HG03039 (cell line): ENCODE results near the gene MYOCOS.

ENCODE experiments used
- ATAC-seq: cut with Tn5 transposase; IDR thresholded peaks from one replicate; pipeline ENCODE4 v1.9.1; 2021; ENCODE audit warnings: mild to moderate bottlenecking, moderate library complexity; ENCODE audit not compliant: unreplicated experiment

The MYOCOS gene

DNA sequence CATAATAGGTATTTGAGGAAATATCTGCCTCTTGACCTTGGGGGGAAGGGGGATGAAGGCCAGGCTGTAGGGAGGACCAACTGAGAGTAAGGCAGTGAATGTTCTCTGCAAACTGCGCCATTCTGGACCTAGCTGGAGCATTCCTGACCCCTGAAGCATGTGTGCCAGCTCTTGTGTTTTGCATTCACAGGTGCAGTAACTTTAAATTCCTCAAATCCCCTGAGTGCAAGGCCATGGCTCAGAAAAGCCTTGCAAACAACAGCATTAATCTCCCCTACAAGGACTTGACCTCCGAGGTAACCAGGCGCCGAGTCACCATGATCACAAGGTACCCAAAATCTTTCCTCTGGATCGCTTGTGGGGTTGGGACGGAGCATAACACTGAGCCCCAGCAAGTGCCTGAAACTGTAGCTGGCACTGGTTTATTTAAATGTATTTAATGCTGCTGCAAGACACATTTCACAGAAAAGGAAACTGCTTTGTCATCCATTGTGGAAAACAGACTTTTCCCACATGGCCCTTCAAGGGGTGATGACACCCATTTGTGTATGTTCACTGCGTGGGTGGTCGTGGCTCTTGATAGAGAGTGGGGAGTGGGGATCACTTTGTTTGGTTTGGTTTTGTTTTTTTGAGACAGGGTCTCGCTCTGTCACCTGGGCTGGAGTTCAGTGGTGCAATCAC, 1.7 kb downstream of the MYOCOS start:
- no peak for ATAC-seq

DNA sequence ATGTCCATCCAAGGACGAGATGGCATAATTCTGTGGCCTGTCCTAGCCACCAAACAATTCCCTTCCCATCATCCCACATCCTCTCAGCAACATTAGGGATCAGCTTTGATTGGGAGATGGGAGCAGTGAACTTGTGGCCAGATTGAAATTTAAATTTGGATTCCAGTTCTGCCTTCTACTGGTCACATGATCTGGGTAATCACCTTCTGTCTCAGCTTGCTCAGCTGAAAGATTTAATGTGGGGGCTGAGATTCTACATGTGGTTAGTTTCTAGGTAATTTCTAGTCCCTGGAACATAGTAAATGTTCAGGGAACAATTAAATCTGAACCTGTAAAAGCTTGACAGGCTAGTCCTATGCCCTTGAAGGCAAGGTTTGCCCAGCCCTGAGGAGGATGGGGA, 3.2 kb downstream of the MYOCOS start:
- ATAC-seq, result no peak

DNA sequence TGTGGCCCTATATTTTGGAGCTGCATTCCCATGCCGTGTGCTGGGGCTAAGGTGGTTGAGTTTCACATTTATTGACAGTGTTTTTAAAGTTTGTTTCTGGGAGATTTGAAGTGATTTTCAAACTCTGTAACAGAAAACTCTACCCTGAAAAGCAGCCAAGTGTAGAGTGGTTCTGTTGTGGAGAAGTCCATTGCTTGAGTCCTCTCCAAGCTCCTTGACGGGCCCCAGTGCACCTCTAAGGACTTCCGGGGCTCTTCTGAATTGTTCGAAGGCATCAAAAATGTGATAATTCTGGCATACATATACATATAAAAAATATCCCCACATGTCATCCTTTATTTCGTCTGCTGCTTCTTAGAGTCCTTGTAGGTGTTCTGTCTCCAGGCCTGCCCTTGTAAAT, 5.0 kb downstream of the MYOCOS start:
- ATAC-seq, result no peak

DNA sequence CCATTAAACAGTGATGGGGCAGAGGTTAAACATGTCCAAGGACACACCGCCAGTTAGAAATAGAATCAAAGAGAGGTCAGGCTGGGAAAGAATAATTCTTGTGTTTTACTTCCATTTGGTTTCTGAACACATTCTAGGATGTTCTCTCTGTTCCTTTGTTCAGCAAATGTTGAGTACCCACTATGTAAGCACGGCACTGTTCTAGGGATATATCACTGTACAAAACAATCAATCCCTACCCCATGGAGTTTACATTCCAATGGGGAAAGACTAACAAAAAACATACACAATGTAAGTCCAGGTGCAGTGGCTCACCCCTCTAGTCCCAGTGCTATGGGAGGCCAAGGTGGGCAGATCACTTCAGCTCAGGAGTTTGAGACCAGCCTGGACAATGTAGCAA, 6.2 kb downstream of the MYOCOS start:
- ATAC-seq, result no peak

DNA sequence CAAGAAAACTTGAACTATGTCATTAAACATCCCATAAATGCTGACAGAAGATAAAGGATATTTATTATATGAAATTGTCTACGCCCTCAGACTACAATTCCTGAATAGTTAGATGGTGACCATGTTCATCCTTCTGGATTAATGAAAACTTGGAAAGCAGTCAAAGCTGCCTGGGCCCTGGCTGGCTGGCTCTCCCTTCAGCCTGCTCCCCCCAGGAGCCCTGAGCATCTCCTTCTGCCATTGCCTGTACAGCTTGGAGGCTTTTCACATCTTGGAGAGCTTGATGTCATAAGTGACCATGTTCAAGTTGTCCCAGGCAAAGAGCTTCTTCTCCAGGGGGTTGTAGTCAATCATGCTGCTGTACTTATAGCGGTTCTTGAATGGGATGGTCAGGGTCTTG, 13.6 kb downstream of the MYOCOS start:
- no peak for ATAC-seq

DNA sequence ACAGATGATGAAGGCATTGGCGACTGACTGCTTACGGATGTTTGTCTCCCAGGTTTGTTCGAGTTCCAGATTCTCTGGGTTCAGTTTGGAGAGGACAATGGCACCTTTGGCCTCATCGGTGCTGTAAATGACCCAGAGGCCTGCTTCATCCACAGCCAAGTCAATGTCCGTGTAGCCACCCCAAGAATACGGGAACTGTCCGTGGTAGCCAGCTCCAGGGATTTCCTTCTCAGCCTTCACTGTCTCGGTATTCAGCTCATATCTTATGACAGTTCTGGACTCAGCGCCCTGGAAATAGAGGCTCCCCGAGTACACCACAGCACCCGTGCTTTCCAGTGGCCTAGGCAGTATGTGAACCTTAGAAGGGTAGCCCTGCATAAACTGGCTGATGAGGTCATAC, 14.1 kb downstream of the MYOCOS start:
- ATAC-seq, result no peak

DNA sequence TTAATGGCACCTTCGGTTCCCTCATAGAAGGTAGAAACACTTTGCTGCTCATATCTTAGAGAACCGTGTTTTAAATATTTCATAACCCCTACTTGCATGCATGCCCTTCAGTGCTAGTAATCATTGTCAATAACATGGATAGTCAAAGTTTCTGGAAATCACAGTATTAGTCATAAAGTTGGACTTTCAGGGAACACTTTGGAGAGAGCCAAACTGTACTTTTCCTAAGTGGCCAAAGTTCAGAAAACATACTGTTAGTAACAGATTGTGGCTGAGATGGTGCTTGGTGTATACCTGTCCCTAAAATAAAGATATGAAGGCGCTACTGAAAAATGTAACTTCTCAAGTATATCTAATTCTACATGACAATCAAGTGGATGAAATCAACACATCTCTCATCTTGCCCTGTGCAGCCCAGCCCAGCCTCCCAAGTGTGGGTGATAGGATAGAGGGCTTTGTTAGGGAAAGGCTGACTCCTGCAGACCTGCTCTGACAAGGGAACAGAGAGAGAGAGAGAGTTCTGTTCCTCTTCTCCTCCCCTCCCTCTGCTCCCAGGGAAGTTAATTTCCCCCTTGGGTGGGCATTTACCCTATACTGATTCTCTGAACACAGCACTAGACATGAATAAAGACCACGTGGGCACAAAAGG, 16.0 kb downstream of the MYOCOS start:
- ATAC-seq, result no peak

DNA sequence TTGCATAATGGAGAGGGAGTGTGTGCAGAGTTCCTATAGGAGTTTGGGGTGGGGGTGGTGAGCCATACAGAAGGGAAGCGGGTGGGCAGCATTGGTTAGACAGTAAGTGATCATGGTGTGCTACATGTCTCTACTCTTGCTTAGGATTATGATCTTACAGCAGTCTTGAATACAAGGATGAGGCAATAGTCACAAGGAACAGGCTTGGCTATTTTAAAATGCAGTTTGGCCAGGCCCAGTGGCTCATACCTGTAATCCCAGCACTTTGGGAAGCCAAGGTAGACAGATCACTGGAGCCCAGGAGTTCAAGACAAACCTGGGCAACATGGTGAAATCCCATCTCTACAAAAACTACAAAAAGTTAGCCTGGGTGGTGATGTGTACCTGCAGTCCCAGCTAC, 18.2 kb downstream of the MYOCOS start:
- ATAC-seq, result no peak

DNA sequence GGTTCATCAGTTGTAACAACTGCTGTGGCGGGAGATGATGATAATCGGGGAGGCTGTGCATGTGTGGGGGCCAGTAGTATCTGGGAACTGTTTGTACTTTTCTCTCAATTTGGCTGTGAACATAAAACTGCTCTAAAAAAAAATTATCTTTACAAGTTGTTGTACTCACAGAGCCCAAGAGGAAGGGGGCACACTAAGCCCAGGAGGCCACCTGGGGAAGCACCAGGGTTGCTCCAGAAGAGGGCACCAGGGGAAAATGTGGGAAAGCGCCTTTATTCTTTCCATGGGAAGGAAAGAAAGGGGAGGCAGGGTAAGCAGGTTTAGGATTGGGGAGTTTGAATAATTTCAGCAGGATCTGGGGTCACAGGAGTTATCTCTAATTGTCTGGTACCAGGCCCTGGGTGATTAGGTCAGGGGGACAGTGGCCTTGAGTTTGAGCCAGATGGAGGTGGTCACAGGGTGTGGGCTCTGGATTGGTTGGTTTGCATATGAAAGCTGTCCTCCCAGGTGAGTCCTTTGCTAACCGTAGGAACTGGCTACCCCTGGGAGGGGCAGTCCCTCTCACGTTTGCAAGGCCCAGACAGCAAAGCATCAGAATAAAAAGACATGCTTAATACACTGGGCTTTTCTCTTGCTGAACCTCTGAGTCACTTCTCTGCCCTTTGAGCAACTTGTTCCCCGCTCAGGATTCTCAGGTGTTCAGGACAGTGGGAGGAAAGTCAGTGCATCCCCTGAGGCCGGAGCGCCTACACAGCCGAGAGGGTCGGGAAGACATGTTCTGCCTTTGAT, 19.2 kb downstream of the MYOCOS start:
- no peak for ATAC-seq

DNA sequence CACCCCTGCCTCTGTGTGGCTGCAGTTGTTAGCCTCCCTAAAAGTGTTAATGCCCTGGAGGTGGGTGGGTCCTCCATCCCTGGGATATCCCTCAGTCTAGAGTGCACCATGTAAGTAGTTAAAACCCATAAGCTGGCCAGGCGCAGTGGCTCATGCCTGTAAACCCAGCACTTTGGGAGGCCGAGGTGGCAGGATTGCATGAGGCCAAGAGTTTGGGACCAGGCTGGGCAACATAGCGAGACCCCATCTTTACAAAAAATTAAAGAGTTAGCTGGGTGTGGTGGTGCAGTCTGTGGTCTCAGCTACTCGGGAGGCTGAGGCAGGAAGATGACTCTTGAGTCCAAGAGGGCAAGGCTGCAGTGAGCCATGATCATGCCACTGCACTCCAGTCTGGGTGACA, 20.2 kb downstream of the MYOCOS start:
- ATAC-seq, result no peak

DNA sequence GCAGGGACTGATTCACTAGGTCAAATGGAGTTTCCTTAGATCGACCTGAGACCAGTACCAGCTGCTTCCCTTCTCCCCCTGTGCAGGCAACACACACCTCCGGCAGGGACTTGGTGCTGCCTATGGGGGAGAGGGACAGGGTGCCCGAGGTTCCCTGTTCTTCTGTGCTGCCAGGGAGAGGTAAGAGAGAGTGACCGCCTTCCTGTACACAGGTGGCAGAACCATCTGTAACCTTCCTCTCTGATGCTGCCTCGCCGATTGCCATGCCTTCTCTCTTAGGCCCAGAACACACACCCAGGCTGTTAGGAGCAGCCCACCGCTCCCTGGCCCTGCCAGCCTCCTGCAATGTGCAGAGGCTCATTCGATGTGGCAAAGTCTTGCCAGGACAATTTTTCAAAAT, 21.1 kb downstream of the MYOCOS start:
- ATAC-seq, result no peak

DNA sequence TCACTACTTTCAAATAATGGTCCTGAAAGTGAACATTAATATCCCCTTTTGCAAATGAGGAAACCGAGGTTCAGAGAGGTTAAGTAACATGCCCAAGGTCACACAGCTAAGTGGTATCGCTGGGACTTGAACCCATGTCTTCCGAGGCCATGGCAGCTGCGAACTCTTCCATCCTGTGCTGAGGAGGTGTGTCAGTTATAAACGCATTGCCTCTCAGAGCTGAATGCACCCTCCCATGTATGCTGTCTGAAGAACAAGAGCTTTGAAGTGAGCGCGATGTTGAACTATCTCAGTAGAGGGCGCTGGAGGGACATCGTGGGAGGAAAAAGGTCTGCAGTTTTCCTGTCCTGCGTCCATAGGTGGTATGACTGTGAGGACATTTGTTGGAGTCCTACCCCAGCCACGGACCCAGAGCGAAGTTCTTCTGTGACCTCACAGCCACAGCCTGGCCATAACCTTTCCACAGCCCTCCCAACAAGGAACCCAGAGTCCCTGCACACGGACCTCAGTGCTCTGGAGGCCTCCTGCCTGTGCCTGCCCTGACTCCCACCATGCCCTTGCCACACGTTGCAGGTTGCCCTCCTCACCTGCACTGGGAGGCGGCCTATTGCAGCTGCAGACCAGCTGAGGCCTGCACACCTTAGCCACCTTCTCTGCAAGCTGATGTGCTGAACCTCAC, 22.9 kb downstream of the MYOCOS start:
- peak; percentile 49 for ATAC-seq

DNA sequence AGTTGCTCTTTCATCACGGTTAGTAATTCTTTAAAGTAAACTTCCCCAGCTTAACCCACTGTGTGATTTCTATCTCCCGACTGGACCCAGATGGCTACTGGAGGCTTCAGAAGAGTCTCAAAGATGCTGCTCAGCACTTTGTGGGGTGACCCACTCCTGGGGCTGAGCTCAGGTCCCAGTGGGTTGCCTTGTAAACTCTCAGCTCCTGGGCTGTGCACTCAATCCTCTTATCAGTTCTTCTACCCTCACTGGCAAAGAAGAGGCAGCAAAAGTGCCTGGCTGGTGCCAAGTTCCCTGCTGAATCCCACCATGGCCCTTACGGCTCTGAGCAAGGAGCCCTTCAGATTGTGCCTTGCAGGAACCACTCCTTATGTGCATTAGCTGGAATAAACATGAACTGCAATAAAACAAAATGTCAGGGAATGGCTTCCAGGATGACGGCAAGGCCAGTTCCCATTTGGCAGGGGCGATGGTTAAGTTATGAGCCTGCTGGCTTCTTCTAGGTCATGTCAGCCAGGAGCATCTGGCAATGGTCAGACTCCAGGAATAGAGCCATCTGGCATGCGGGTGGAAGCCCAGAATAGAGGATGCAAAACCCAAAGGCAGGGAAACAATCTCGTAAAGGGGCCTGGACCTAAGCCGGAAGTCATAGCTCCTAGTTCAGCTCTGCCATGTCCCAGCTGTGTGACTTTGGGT, 23.7 kb downstream of the MYOCOS start:
- no peak for ATAC-seq

DNA sequence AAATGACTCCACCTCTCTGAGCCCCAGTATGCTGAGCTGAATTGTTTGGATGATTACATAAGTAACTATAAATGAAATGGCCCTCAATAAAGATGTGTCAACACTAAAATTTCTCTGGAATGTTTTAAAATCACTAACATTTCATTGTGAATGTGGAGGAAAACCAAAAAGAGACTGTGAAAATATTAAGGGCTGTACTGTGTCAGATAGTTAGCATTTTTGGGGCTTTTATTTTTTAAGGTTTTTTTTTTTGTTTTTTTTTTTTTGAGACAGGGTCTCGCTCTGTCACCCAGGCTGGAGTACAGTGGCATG, 24.2 kb downstream of the MYOCOS start:
- no peak for ATAC-seq

DNA sequence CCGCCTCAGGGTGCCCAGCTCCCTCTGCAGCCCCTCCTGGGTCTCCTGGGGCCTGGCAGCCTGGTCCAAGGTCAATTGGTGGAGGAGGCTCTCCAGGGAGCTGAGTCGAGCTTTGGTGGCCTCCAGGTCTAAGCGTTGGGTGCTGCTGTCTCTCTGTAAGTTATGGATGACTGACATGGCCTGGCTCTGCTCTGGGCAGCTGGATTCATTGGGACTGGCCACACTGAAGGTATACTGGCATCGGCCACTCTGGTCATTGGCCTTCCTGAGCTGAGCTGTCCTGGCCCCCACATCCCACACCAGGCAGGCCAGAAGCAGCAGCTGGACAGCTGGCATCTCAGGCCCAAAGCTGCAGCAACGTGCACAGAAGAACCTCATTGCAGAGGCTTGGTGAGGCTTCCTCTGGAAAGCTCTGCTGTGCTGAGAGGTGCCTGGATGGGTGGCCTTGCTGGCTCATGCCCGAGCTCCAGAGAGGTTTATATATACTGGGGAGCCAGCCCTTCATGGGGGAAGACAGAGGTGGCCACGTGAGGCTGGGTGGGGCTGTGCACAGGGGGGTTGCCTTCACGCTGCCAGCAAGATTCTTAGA, 30.3 kb downstream of the MYOCOS start, which contains the start of gene MYOC:
Gene MYOC, minus strand, starts transcription at position 455 of the 589 bp plus-strand sequence. Its CDS starts 77 bp downstream, at position 378.
- ATAC-seq, result no peak

DNA sequence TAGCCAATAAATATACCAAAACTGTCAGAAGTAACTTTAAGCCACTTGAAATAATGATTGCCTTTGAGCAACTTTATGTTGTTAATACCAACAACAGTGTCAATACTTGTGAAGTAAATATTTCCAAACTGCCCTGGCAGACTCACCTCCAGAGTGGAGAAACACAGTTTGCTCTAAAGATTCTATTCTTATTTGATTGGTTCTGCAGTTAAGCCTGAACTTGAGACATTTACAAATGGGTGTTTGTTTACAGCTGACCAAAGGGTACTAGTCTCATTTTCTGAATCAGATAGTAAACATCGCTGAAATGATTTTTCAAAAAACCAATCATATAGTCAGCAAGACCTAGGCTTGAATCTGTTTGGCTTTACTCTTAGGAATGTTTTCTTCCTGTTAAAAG, 31.8 kb downstream of the MYOCOS start:
- ATAC-seq, result no peak

DNA sequence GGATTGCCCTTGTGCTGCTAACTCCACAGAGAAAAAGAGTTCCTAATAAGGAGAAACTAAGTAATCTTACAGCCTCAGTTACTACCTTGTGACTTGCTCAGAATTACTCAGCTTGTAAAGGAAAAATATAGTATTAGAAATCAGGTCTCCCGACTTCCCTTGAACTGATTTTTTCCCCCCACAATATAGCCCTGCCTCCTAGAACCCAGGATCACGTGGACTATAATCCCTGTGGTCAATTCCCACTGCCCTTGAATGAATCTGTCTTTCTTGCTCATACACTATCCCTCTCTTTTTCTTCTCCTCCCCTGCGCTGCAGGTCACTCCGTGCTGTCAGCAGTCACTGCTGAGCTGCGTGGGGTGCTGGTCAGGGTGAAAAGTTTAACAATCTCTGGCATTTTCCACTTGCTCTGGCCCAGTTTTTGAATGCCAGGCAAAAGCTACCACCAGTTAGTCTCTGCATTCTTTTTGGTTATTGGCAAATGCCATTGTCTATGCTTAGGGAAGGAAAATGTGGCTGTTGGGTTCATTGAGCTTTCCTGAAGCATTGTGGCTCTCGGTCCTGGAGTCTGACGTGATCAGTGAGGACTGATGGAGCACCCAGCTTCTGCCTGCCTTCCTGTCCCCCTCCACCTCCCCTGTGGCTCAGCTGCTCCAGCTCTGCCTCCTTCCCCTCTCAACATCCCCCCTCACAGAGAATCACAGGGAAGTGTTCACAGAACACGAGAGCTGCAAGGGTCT, 32.3 kb downstream of the MYOCOS start:
- ATAC-seq, result no peak

DNA sequence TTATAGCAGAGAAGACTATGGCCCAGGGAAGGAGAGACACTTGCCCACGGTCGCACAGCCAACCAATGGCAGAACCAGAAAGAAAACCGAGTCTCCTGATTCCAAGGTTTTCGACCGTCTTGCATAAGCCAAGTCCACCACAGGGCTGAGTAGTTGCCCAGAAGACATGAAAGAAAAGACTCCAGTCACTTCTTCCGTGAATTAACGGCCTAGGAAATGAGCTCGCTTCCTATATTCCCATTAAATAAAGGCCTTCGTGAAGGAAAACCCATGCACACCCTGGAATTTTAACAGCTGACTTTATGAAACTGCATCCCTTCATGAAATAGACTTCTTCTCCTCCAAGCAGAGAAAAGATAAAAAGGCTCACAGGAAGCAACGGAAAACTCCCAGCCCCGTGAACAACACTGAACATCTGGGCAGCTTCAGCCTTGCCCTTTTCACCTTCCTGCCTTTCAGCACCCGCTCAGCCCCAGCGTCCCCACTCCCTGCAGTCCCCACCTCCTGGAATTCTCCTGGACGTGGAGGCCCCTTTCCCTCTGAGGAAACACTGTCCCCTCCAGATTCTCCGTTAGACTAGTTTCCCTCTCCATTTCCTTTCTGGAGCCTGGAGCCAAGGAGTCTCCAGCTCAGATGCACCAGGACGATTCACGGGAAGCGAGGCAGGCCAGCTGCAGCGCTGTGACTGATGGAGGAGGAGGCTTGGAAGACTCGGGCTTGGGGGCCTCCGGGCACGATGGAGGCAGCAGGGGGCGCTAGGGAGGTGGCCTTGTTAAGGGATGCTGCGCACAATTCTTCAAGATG, 33.1 kb downstream of the MYOCOS start:
- peak; percentile 70 for ATAC-seq

DNA sequence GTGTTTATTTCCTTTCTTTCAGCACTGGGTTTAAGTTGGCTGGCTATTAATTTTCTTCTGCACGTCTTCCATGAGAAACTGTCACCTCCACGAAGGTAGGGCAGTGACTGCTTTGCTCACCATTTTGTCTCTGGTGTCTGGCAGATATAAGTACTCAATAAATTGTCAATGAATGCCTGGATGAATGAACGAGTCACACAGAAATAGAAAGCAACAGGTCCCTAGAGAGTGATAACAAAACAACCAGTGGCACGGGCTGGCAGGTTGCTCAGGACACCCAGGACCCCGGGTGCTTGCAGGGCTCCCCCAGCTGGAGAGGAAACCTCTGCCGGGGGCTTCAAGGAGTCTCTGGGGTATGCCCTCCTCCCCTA, 33.7 kb downstream of the MYOCOS start:
- ATAC-seq, result no peak
